ENCODE measurements around the gene FNDC1.

DNA sequence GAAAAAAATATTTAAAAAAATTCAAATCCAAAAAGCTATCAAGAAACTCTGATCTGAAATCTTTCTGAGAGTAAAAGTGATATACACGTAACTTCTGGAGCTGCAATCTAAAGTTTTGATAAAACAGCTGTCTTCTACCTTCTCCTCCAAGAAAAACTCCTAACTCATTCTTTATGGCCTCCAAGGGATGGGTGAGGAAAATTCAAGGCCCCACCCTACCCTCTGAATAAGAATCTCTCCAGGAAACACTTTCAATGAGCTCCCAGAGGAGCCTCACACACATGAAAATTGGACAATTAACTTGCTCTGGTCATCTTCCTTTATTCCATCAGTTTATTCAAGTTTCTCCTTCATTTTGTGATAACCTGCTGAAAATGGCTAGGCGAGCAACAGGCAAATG is 93.4 kb downstream of the FNDC1 start:
- TF ChIP-seq, protein P1, sequence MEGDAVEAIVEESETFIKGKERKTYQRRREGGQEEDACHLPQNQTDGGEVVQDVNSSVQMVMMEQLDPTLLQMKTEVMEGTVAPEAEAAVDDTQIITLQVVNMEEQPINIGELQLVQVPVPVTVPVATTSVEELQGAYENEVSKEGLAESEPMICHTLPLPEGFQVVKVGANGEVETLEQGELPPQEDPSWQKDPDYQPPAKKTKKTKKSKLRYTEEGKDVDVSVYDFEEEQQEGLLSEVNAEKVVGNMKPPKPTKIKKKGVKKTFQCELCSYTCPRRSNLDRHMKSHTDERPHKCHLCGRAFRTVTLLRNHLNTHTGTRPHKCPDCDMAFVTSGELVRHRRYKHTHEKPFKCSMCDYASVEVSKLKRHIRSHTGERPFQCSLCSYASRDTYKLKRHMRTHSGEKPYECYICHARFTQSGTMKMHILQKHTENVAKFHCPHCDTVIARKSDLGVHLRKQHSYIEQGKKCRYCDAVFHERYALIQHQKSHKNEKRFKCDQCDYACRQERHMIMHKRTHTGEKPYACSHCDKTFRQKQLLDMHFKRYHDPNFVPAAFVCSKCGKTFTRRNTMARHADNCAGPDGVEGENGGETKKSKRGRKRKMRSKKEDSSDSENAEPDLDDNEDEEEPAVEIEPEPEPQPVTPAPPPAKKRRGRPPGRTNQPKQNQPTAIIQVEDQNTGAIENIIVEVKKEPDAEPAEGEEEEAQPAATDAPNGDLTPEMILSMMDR (IDR thresholded peaks at IDR 0.05): no peak
- TF ChIP-seq POLR2A (IDR thresholded peaks at IDR 0.05): no peak
- TF ChIP-seq POLR2AphosphoS5 (IDR thresholded peaks at IDR 0.05): no peak
